ENCODE results near the gene APOL1. TPM values are rescaled to one million over a fixed set of nuclear protein-coding genes. Genes with fewer than 3 reads are reported as not detected.
"Not testable (repeated sequence)": the region's sequence is repeated elsewhere in the genome, so short reads cannot be mapped to it uniquely, and the experiment has no call there.

APOL1 gene, protein sequence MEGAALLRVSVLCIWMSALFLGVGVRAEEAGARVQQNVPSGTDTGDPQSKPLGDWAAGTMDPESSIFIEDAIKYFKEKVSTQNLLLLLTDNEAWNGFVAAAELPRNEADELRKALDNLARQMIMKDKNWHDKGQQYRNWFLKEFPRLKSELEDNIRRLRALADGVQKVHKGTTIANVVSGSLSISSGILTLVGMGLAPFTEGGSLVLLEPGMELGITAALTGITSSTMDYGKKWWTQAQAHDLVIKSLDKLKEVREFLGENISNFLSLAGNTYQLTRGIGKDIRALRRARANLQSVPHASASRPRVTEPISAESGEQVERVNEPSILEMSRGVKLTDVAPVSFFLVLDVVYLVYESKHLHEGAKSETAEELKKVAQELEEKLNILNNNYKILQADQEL
- total RNA-seq: 7.9 TPM

DNA sequence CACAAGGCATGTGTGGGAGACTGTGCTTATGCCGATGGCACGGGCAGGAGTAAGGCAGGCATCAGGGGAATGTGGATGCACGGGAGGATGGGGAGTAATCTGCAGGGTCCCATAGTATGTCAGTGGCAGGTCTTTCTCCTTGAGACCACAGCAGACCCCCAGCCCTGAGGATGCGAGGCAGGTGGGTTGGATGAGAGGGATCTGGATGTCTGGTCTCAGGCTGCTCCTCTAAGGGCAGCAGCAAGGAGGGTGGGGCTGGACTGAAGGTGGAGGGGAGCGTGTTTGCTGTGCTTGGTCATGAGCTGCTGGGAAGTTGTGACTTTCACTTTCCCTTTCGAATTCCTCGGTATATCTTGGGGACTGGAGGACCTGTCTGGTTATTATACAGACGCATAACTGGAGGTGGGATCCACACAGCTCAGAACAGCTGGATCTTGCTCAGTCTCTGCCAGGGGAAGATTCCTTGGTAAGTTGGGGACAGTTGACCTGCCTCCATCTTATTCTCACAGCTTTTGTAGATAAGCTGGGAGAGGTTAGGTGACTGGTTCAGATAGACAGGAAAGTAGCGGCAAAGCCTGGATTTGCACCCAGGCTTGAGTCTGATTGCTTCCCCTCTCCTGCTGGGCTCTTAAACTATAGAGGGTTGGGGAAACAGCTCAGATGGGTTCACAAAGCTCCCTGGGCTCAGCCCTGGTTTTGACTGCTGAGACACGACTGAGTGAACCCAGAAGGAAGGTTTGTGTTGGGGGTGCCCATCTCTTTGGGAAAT, at the start of gene APOL1:
Gene APOL1, plus strand, starts transcription at position 380 of the 769 bp plus-strand sequence. CDS start 1,823 bp downstream, outside the sequence.
- DNase-seq: no peak

DNA sequence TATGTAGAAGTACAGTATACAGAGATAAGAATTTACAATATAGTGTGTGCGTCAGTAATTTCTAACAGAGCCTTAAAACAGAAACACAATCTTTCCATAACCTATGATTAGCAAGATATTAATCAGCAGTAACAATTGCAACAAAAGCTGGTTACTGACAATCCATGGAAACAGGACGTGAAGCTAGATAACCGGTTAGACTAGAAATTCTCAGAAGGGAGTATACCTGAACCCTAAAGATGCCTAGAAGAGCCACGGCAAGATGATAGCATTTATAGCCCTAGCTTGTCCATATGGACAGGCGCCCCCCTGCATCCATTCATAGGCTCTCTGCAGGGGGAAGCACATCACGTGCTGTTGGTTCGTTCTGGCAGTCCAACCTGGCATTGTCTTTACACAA, 49.5 kb upstream of the APOL1 start:
- DNase-seq: not testable (repeated sequence)

DNA sequence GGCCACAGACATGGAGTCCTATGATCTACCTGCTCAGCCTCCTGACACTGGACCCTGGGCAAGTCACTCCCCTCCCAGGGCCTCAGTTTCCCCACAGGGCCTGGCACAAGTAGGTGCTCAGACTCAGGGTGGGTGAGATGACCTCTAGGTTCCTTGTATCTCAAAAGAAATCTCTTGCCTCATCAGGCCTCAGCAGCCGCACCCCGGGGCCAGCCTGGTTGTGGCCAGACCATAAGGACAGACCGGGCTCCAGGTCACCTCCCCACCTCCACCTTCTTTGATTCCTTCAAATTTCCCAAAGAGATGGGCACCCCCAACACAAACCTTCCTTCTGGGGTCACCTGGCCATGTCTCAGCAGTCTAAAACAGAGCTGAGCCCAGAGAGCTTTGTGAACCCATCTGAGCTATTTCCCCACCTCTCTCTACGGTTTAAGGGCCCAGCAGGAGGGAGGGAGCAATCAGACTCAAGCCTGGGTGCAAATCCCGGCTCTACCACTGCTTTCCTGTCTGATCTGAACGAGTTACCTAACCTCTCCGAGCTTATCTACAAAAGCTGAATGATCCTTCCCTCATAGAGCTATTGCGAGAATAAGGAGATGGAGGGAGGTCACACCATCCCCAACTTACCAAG, 48.8 kb upstream of the APOL1 start:
- DNase-seq: no peak

DNA sequence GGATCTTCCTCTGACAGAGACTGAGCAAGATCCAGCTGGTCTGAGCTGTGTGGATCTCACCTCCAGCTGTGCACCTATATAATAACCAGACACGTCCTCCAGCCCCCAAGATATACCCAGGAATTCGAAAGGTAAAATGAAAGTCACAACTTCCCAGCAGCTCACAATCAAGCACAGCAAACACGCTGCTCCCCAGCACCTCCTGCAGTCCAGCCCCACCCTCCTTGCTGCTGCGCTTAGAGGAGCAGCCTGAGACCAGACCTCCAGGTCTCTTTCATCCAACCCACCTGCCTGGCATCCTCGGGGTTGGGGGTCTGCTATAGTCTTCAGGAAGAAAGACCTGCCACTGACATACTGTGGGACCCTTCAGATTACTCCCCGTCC, 48.3 kb upstream of the APOL1 start:
- no peak for DNase-seq

DNA sequence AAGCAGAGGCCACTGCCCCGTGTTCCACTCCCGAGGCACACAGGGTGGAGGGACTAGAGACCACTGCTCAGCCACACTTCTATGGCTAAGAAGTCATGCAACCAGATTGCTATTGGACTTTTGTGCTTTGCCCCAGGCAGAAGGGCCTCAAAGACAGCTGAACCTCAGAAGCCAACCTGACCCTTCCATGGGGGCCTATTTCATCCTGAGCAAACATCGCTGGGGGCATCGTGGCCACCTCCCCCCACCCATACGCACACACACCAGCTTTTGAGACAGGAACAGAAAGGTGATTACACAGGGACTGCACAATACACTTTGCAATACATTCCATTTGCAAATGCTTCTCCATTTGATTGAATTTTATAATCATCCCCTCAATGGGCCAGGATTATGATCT, 47.4 kb upstream of the APOL1 start:
- DNase-seq: not testable (repeated sequence)

DNA sequence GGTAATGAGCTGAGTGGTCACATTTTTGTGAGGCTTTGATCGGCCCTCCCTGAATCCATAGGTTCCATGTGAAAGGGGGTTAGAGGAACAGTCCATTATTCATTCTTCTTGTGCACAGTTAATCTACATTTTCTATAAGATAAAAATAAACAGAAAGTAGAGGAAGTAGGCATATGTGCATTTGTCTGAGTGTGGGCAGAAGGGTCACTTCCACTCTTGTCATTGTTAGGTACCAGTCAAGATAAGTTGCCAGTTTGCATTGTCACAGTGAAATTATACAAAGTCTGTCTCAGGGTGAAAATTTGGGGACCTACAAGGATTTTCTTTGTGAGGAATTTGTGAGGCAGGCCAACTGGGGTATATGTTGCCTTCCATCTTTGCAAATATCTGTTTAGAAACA, 46.7 kb upstream of the APOL1 start:
- no peak for DNase-seq

DNA sequence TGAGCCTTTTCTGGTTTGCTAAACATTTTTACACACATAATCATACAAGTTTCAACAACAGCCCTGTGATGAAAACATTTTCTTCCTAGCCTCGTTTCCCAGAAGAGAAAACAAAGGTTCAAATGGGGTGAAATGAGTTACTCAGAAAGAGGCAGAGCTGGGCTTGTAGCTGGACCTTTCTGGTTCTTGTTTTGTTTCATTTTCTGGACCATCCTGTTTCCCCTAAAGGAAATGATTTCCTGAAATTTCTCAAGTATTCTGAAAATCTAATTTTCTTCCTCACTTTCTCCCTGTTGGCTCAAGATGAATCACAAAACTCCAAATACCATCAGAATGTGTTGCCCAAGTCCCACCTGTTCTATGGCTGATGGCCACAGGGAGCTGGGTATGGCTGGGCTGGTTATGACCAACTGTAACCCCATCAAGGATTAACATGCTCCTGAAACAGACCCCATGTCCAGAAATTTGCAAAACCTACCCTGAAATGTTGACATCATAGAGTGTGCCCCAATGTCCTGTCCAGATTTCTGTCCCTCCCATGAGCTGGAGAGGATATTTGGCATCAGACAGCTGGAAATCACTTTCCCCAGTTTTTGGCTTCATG, 44.7 kb upstream of the APOL1 start:
- no peak for DNase-seq

DNA sequence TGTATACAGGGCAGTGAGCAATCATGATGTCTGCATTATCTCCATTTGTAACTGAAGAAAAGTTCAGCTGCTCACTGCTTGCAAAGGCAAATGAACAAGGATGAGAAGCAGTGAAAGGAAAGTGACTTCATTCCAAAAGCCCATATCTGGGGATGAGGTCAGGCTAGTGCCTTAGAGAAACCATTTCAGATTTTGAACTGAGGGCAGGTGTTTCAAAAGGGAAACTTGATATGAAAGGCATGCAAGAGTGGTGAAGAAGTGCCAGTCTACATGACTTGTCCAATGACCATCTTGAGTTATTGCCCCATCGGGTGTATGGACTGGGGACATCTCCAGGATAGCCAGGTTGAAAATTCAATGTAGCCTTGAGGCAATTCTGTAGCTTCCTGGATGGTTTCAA, 44.0 kb upstream of the APOL1 start:
- no peak for DNase-seq

DNA sequence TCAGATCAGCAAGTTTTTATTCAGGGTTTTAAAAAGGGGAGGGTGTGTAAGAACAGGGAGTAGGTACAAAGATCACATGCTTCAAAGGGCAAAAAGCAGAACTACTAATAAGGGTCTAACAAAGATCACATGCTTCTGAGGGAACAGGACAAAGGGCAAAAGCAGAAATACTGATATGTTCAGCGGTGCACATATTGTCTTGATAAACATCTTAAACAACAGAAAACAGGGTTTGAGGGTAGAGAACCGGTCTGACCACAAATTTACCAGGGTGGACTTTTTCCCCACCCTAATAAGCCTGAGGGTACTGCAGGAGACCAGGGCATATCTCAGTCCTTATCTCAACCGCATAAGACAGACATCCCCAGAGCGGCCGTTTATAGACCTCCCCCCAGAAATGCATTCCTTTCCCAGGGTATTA, 43.4 kb upstream of the APOL1 start:
- DNase-seq: not testable (repeated sequence)

DNA sequence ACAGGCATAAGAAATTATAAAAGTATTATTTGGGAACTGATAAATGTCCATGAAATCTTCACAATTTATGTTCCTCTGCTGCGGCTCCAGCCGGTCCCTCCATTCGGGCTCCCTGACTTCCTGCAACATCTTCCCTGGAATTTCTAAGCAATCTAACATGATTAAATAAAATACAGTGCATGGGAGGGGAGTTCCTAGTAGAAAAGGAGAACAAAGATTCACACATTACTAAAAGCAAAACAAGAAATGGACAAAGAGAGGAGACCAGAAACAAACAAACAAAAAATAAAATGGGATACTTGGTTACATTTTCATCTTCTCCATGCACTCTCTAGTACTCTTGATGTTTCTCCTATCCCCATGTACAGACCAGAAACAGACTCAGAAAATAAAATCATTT, 42.7 kb upstream of the APOL1 start:
- DNase-seq: no peak

DNA sequence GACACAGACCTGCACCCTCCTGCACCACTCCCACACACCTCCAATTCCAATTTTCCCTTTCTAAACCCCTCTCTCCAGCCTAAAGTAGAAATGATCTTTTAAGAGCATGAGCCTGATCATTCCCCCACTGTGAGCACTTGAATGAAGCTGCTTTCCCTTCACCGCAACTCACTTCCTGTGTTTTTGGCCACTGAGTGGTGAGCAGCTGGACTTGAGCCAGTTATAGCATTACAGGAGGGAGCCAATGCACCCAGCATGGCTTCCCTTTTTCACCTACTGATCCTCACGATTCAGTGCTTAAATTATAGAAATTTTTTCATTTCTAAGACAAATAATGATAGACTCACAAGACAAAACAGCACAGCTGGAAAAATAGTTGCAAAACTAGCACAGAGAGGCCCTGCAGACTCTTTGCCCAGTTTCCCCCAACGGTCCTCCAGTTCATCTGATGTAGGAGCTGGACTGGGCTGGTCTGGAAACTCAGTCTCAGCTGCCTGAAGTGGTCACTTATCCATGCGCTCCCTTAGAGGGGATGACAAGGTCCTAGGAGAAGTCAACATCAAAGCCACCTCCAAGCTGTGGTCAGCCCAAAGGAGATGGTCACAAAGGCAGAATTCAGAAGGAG, 41.6 kb upstream of the APOL1 start:
- DNase-seq: no peak

DNA sequence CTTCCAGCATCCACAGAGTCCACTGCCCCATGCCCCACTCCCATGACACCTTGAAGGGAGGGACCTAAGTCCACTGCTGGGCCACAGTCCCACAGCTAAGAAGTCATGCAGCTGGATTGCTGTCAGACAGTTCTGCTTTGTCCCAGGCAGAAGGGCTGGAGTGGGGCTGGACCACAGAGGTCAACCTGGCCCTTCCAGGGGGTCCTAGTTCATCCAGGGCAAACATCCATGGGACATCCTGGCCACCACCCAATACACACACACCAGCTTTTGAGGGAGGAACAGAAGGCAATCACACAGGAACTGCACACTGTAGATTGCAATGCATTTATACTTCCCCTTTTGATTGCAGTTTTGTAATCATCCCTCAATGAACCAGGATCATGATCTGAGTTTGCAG, 40.0 kb upstream of the APOL1 start:
- no peak for DNase-seq

DNA sequence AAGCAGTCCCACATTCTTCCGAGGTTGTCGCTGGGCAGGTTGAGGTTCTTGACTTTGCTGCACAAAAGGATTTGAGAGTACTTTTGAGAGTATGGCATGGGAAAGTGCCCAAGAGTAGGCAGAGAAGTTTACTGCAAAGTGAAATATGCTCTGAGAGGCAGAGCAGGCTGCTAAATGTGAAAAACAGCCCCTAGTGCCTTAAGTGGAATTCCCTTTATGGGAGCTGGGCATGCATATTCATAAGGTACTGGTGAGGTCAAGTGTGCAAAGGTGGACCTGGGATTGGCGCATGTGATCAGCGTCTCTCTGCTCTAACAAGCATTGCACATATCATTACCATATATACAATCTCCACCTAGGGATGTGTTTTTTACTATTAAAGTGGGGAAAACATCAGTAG, 39.3 kb upstream of the APOL1 start:
- DNase-seq: no peak

DNA sequence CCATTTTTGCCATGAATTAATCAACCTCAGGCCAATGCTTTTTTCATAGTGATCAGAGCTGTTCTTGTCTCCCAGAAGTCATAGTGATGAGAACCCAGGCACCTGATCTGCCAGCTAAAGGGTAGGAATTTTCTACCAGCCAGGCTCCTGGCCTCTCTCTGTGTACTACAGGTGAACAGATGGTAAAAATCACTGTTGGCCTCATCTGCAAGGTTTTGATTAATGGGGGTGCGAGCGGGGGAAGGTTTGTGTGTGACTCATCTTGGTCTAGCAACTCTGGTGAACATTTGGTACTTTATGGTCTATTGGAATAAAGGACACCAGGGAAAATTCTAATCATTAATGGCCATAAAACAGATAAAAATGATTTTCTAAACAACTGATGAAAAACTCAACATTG, 37.0 kb upstream of the APOL1 start:
- DNase-seq: no peak

DNA sequence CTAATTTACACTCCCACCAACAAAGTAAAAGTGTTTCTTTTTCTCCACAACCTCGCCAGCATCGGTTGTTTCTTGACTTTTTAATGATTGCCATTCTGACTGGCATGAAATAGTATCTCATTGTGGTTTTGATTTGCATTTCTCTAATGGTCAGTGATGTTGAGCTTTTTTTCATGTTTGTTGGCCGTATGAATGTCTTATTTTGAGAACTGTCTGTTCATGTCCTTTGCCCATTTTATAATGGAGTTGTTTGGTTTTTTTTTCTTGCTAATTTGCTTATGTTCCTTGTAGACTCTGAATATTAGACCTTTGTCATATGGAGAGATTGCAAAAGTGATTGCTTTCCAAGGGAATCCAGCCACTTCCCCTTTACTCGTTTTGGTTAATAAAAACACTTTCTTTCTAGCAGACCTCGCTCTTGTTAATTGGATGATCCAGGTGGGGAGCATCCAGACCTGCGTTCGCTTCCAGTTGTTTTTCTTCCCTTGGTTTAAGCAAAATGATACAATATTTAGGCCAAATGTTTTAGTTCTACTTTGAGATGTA, 34.2 kb upstream of the APOL1 start:
- no peak for DNase-seq

DNA sequence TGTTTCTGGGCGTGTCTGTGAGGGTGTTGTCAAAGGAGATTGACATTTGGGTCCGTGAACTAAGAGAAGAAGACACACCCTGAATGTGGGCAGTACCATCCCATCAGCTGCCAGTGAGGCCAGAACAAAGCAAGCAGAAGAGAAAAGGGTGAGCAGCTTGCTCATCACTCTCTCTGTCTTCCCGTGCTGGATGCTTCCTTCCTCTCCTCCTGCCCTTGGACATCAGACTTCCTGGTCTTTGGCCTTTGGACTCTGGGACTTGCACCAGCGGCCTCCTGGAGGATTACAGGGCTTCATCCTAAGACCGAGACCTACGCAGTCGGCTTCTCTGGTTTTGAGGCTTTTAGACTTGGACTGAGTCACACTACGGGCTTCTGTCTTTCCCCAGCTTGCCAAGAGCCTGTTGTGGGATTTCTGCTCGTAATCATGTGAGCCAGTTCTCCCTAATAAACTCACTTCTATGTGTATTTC, 32.4 kb upstream of the APOL1 start:
- peak; percentile 30 for DNase-seq

DNA sequence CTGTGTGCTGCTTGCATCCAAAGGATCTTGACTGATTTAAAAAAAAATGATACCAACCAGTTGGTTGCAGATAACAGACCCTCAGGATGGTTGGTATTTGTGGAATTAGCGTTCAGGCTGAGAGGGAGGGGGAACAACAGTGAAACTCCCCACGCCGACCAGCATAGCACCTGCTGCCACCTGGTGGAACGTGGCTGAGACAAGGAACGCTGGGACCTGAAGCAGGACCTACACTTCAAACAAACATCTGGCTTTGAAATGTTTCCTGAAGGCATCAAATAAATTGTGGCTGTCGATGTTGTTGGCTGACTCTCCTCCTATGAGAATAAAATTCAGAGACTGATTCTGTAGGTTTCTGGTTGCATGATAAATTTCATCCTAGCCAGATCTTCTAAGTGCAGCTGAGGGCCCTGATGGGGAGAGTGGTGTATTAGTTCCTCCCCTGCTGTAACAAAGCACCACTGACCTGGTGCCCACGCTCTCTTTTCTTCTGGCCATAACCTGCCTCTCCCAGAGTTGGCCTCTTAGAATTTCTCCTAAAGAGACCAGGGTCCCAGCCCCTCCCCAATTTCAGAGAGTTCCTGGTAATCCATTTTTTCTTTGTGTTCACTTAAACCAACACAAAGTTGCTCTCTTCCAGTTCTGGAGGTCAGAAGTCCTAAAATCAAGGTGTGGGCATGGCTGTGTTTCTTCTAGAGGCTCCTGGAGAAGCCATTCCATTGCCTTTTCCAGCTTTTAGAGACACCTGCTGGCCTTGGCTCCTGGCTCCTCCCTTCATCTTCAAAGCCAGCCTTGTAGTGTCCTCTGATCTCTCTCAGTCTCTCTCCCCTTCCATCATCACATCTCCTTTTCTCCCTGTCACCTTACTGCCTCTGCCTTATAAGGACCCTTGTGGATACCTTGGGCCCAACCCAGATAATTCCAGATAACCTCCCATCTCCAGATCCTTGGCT, 30.9 kb upstream of the APOL1 start:
- peak; percentile 69 for DNase-seq

DNA sequence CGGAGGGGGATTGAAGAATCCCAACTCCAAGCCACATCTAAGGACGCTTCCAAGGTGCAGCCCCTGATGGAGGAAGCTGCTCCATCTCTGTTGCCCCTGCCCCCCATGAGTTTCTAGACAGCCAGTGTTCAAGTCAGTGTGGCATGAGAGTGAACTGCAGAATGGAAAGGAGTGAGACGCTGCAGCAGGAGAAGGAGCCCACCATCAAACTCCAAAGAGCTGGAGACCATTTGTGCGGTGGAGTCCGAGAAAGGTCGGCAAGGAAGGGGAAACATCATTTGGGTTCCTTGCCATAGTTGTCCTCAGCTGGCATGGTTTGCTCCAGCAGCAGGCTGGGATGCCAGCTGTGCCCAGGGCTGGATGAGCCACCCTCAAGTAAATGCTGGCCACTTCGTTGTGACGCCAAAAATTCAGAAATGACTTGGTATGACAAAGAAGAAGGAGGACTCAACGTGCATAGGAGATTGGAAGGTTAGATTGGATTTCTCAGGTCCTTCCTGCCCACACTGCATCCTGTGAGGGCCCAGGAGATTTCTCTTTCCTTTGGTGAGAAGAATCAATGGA, 30.0 kb upstream of the APOL1 start:
- no peak for DNase-seq

DNA sequence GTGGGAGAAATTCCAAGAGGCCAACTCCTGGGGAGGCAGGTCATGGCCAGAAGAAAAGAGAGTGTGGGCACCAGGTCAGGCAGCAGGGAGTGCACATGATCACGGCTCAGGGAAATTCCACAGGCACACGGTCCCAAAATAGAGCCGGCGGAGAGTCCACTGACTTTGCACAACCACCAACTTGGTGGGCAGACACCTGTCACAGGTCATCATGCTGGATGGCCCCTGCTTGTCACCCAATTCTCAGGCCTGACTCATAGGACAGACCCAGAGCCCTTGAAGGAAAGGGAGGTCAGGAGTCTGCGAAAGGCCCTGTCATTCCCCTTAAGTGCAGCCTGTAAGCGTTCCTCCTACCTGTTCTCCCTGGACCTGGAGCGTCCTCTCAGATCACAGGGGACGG, 29.4 kb upstream of the APOL1 start:
- peak; percentile 53 for DNase-seq

DNA sequence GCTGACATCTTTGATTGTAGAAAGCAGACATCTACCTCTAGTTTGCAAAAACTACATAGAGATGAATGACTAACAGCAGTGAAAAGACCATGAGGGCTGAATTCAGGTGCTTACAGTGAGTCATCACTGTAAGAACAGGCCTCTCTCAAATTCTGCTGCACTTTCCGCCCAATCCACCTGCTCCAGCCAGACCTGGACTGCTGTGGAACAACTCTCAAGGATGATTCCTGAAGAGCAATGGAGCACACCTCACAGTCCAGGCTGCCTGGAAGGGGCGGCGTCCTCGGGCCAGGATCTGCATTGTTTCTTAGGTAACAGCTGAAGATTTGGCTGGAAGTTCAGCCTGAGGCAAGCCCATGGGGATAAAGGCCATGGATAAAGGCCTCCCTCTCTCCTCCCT, 28.7 kb upstream of the APOL1 start:
- no peak for DNase-seq

Measured in tongue (tissue), 2 donors.